IMR-90 (cell line): ENCODE measurements around the gene HYAL2. TPM values are rescaled to one million over a fixed set of nuclear protein-coding genes. Genes with fewer than 3 reads are reported as not detected.

Source experiments
- ATAC-seq: fragments of 200-7000 bp; cut with Tn5 transposase; 2 replicates; pipeline ENCODE4 v1.9.1; 2020; ENCODE audit warnings: low read depth, mild to moderate bottlenecking, moderate library complexity
- BruUV-seq: library from RNA; stranded (reverse); fragments of 400-500 nt; replicated peaks from 2 replicates; lab custom pipeline; 2021; lab: Mats Ljungman, UMichigan
- CTCF ChIA-PET: fragments of 300-600 bp; formaldehyde crosslinking; extraction: SDS; loops from one replicate; lab custom pipeline; 2021; ENCODE audit warnings: antibody characterized with exemption; lab: Yijun Ruan, JAX
- POLR2A ChIA-PET: fragments of 300-600 bp; sonication (Branson Sonifier 250); formaldehyde crosslinking; loops from one replicate; lab custom pipeline; 2022; ENCODE audit warnings: antibody characterized with exemption; ENCODE audit not compliant: unreplicated experiment; lab: Charles Lee
- DNase-seq: peaks from one replicate; pipeline ENCODE4 v3.0.0; 2013
- H2AFZ ChIP-seq: replicated peaks from 2 replicates; pipeline ENCODE3; 2013; ENCODE audit warnings: low read length, mild to moderate bottlenecking; ENCODE audit not compliant: poor library complexity
- H2AK5ac ChIP-seq: 2 replicates; pipeline ENCODE4 v1.6.1; 2013; ENCODE audit warnings: low read depth, low read length, inconsistent platforms
- H2AK9ac ChIP-seq: replicated peaks from 2 replicates; pipeline ENCODE3; 2013; ENCODE audit warnings: mild to moderate bottlenecking, low read depth, low read length, moderate library complexity; ENCODE audit not compliant: poor library complexity
- H2BK120ac ChIP-seq: 2 replicates; pipeline ENCODE4 v1.6.1; 2013; ENCODE audit warnings: low read depth, low read length, inconsistent platforms
- H2BK15ac ChIP-seq: 3 replicates; pipeline ENCODE4 v1.6.1; 2013; ENCODE audit warnings: low read depth, low read length, inconsistent platforms
- H2BK20ac ChIP-seq: 2 replicates; pipeline ENCODE4 v1.6.1; 2013; ENCODE audit warnings: low read depth, mild to moderate bottlenecking, inconsistent platforms, low read length, moderate library complexity
- H2BK5ac ChIP-seq: 2 replicates; pipeline ENCODE4 v1.6.1; 2013; ENCODE audit warnings: mild to moderate bottlenecking, low read depth, low read length, inconsistent platforms; ENCODE audit not compliant: poor library complexity, severe bottlenecking
- H3K14ac ChIP-seq: replicated peaks from 2 replicates; pipeline ENCODE4 v1.6.1; 2013; ENCODE audit warnings: low read depth, low read length, inconsistent platforms
- H3K18ac ChIP-seq: 2 replicates; pipeline ENCODE4 v1.6.1; 2013; ENCODE audit warnings: low read depth, low read length, control low read depth
- H3K23ac ChIP-seq: 2 replicates; pipeline ENCODE4 v1.6.1; 2013; ENCODE audit warnings: low read depth, low read length, inconsistent platforms
- H3K27ac ChIP-seq: 2 replicates; pipeline ENCODE4 v1.5.1; 2013; ENCODE audit warnings: mild to moderate bottlenecking, control low read depth, low read length; ENCODE audit not compliant: insufficient read depth
- H3K27me3 ChIP-seq: 2 replicates; pipeline ENCODE4 v1.6.1; 2013; ENCODE audit warnings: low read length; ENCODE audit not compliant: control insufficient read depth, insufficient read depth
- H3K36me3 ChIP-seq: 2 replicates; pipeline ENCODE4 v1.6.1; 2013; ENCODE audit warnings: low read length, mixed read lengths; ENCODE audit not compliant: control insufficient read depth, insufficient read depth
- H3K4ac ChIP-seq: 2 replicates; pipeline ENCODE4 v1.6.1; 2013; ENCODE audit warnings: low read depth, low read length, inconsistent platforms
- H3K4me1 ChIP-seq: 2 replicates; pipeline ENCODE4 v1.6.1; 2013; ENCODE audit warnings: low read length, mixed read lengths; ENCODE audit not compliant: control insufficient read depth, insufficient read depth
- H3K4me2 ChIP-seq: 2 replicates; pipeline ENCODE4 v1.6.1; 2013; ENCODE audit warnings: low read depth, mild to moderate bottlenecking, control low read depth, low read length, moderate library complexity
- H3K4me3 ChIP-seq: 2 replicates; pipeline ENCODE4 v1.5.1; 2013; ENCODE audit warnings: low read depth, mild to moderate bottlenecking, control low read depth, low read length, moderate library complexity; ENCODE audit not compliant: insufficient read depth
- H3K56ac ChIP-seq: 2 replicates; pipeline ENCODE4 v1.6.1; 2013; ENCODE audit warnings: low read length, inconsistent platforms; ENCODE audit not compliant: insufficient read depth; ENCODE audit errors: extremely low read depth
- H3K79me1 ChIP-seq, 2 experiments: 2 replicates each; pipeline ENCODE4 v1.6.1; 2013; ENCODE audit warnings: low read length in 2 of 2, inconsistent platforms in 1 of 2, low read depth in 1 of 2
- H3K9ac ChIP-seq: 2 replicates; pipeline ENCODE4 v1.6.1; 2013; ENCODE audit warnings: low read depth, low read length, control low read depth
- H3K9me1 ChIP-seq: 2 replicates; pipeline ENCODE4 v1.6.1; 2013; ENCODE audit warnings: low read length, inconsistent platforms; ENCODE audit not compliant: insufficient read depth
- H3K9me3 ChIP-seq: 2 replicates; pipeline ENCODE4 v1.6.1; 2013; ENCODE audit warnings: low read length; ENCODE audit not compliant: control insufficient read depth, insufficient read depth
- H4K20me1 ChIP-seq: 2 replicates; pipeline ENCODE4 v1.6.1; 2013; ENCODE audit warnings: low read length, inconsistent platforms; ENCODE audit not compliant: insufficient read depth
- H4K5ac ChIP-seq: 2 replicates; pipeline ENCODE4 v1.6.1; 2013; ENCODE audit warnings: mild to moderate bottlenecking, low read depth, low read length, control low read depth
- H4K8ac ChIP-seq, 2 experiments: 2 replicates each; pipeline ENCODE4 v1.6.1; 2013; ENCODE audit warnings: low read depth in 2 of 2, low read length in 2 of 2, control low read depth in 1 of 2, inconsistent platforms in 1 of 2
- H4K91ac ChIP-seq: 2 replicates; pipeline ENCODE4 v1.6.1; 2013; ENCODE audit warnings: low read depth, low read length, inconsistent platforms; ENCODE audit not compliant: insufficient read depth
- BHLHE40 ChIP-seq: fragments of 150-350 bp; IDR thresholded peaks from 2 replicates; pipeline ENCODE4 v1.6.1; 2016; ENCODE audit warnings: mild to moderate bottlenecking, low read depth, low read length
- CEBPB ChIP-seq: IDR thresholded peaks from 2 replicates; pipeline ENCODE4 v1.6.1; 2012; ENCODE audit warnings: low read depth, low read length, improper control_type of control experiment
- CHD1 ChIP-seq: IDR thresholded peaks from 2 replicates; pipeline ENCODE4 v1.6.1; 2012; ENCODE audit warnings: low read depth, low read length, improper control_type of control experiment
- CTCF ChIP-seq: conservative IDR thresholded peaks from 2 replicates; pipeline ENCODE4 v1.5.1; 2012; ENCODE audit warnings: mild to moderate bottlenecking, low read depth, low read length, improper control_type of control experiment
- ELK1 ChIP-seq: fragments of 150-350 bp; IDR thresholded peaks from 2 replicates; pipeline ENCODE4 v1.6.1; 2016; ENCODE audit warnings: low read depth, mild to moderate bottlenecking, low read length, moderate library complexity, borderline replicate concordance
- FOS ChIP-seq: fragments of 150-350 bp; IDR thresholded peaks from 2 replicates; pipeline ENCODE4 v1.6.1; 2016; ENCODE audit warnings: low read depth, low read length
- MAFK ChIP-seq: IDR thresholded peaks from 2 replicates; pipeline ENCODE4 v1.6.1; 2012; ENCODE audit warnings: low read depth, low read length, improper control_type of control experiment
- MAZ ChIP-seq: IDR thresholded peaks from 2 replicates; pipeline ENCODE4 v1.6.1; 2012; ENCODE audit warnings: low read depth, mild to moderate bottlenecking, low read length, improper control_type of control experiment, moderate library complexity, borderline replicate concordance
- MXI1 ChIP-seq: IDR thresholded peaks from 2 replicates; pipeline ENCODE4 v1.6.1; 2012; ENCODE audit warnings: low read depth, mild to moderate bottlenecking, low read length, moderate library complexity, borderline replicate concordance
- NFE2L2 ChIP-seq: fragments of 150-350 bp; IDR thresholded peaks from 2 replicates; pipeline ENCODE4 v1.6.1; 2016; ENCODE audit warnings: low read depth, mild to moderate bottlenecking, low read length
- POLR2A ChIP-seq: IDR thresholded peaks from 2 replicates; pipeline ENCODE4 v1.6.1; 2012; ENCODE audit warnings: mild to moderate bottlenecking, low read depth, low read length
- RAD21 ChIP-seq: IDR thresholded peaks from 2 replicates; pipeline ENCODE4 v1.6.1; 2012; ENCODE audit warnings: low read length, improper control_type of control experiment
- RCOR1 ChIP-seq: IDR thresholded peaks from 2 replicates; pipeline ENCODE4 v1.6.1; 2012; ENCODE audit warnings: mild to moderate bottlenecking, low read length, improper control_type of control experiment; ENCODE audit not compliant: insufficient replicate concordance
- RFX5 ChIP-seq: IDR thresholded peaks from 2 replicates; pipeline ENCODE4 v1.8.0; 2012; ENCODE audit warnings: low read depth, mild to moderate bottlenecking, low read length, moderate library complexity
- SMC3 ChIP-seq: fragments of 150-350 bp; IDR thresholded peaks from 2 replicates; pipeline ENCODE4 v1.6.1; 2016; ENCODE audit warnings: low read depth, mild to moderate bottlenecking, antibody characterized with exemption, low read length, moderate library complexity
- USF2 ChIP-seq: fragments of 150-350 bp; IDR thresholded peaks from 2 replicates; pipeline ENCODE4 v1.6.1; 2017; ENCODE audit warnings: mild to moderate bottlenecking, antibody characterized with exemption, low read length, low read depth
- WGBS, 2 experiments: methylation state at CpG; one replicate each; pipeline versions ENCODE4 v1.1.5 to v1.1.7; 2013; ENCODE audit warnings: missing lambda C conversion rate in 2 of 2; ENCODE audit not compliant: insufficient read length in 1 of 2; ENCODE audit errors: extremely low coverage in 2 of 2; 5-methylcytosine and 5-hydroxymethylcytosine counted together
- dilution Hi-C: fragments of 300-500 bp; cut with HindIII; formaldehyde crosslinking; loops from one replicate; pipeline ENCODE4 v1.14.3; 2018; ENCODE audit warnings: low sequenced_read_pairs; ENCODE audit not compliant: unreplicated experiment
- in situ Hi-C: fragments of 300-500 bp; cut with MboI; formaldehyde crosslinking; loops from 3 replicates; pipeline ENCODE4 v1.14.3; 2019; ENCODE audit warnings: low sequenced_read_pairs, inconsistent platforms, mixed read lengths
- intact Hi-C: fragments of 100-400 bp; cut with micrococcal nuclease; formaldehyde crosslinking; loops from 2 replicates; pipeline ENCODE4 v1.10.0; 2022
- polyA plus RNA-seq, 3 experiments: library from polyadenylated mRNA; depleted of rRNA; stranded (reverse); fragments of >200 nt; gene quantifications; 2 replicates each; pipeline ENCODE4 v1.2.3, GENCODE V29; 2012; ENCODE audit warnings: low replicate concordance in 1 of 3
- total RNA-seq: library from RNA; depleted of rRNA; stranded (reverse); fragments of >200 nt; gene quantifications from 2 replicates; pipeline ENCODE4 v1.2.3, GENCODE V29; 2012

The HYAL2 gene
- total and polyA plus RNA-seq, 2 of the 4 experiments (the other 2 are of a cell fraction): 56.8 to 104 TPM

- 95% methylated on average over 10 of the region's 11 CpGs; no CpG with 5 or more reads in 1 of the 2 experiments for WGBS, 2 experiments
- Histone ChIP-seq H3K18ac (no peak overlapping the region), H3K36me3 (peaks cover 38% of the 10 kb centered on the region), H2BK20ac (no peak overlapping the region), H3K79me1 (peaks cover 29 to 57% of the 10 kb centered on the region in 2 experiments), H2AFZ (no peak overlapping the region), H2BK5ac (no peak overlapping the region), H3K4me3 (no peak overlapping the region), H3K14ac (no peak overlapping the region), H3K9me3 (no peaks in the 10 kb centered on the region), H3K56ac (no peak overlapping the region), H3K4ac (no peak overlapping the region), H3K4me1 (peaks cover 25% of the 10 kb centered on the region), H4K5ac (no peak overlapping the region), H3K9ac (no peak overlapping the region), H2BK120ac (no peak overlapping the region), H3K27me3 (no peaks in the 10 kb centered on the region), H3K4me2 (no peak overlapping the region), H2BK15ac (no peak overlapping the region), H3K27ac (no peak overlapping the region), H4K91ac (no peak overlapping the region), H3K9me1 (peaks cover 23% of the 10 kb centered on the region), H4K8ac (no peak overlapping the region), H2AK5ac (no peak overlapping the region), H2AK9ac (no peak overlapping the region), H4K20me1 (0 out of 2 replicates have a peak, but pooled peaks cover 18% of the 10 kb centered on the region), H3K23ac (no peak overlapping the region)
- POLR2A ChIA-PET: no interaction called here
- in situ Hi-C loops: no loop called here
- DNase-seq: no peak
- dilution Hi-C loops: no loop called here
- ATAC-seq: no peak
- TF ChIP-seq SMC3: no peak
- no peak for TF ChIP-seq CHD1
- TF ChIP-seq ELK1: no peak
- no peak for TF ChIP-seq RAD21
- TF ChIP-seq MAFK: no peak
- no peak for TF ChIP-seq CTCF
- TF ChIP-seq CEBPB: no peak
- no peak for TF ChIP-seq USF2
- TF ChIP-seq MXI1: no peak
- TF ChIP-seq POLR2A: no peak
- TF ChIP-seq MAZ: no peak
- no peak for TF ChIP-seq BHLHE40
- no peak for TF ChIP-seq NFE2L2
- no peak for TF ChIP-seq FOS
- no peak for TF ChIP-seq RFX5
- TF ChIP-seq RCOR1: no peak
- intact Hi-C loops: no loop called here
- CTCF ChIA-PET: no interaction called here
- TSS peak; percentile 38 for BruUV-seq
Measured at GRCh38 chr3:50318163-50318562, 4.4 kb downstream of the HYAL2 start.
